GM23338 (cell line): ENCODE data around the gene SUSD1. TPM values are rescaled to one million over a fixed set of nuclear protein-coding genes. Genes with fewer than 3 reads are reported as not detected.

Source experiments
- ATAC-seq: fragments of 200-7000 bp; cut with Tn5 transposase; 3 replicates; pipeline ENCODE4 v1.9.1; 2020
- DNase-seq: peaks from one replicate; pipeline ENCODE4 v3.0.0-alpha.2; 2015; ENCODE audit warnings: low spot score
- H2AFZ ChIP-seq: fragments of 200-600 bp; sonication (generic); 2 replicates; pipeline ENCODE4 v1.8.0; 2016; ENCODE audit warnings: antibody characterized with exemption, mild to moderate bottlenecking, moderate library complexity
- H3F3A ChIP-seq: fragments of 200-600 bp; sonication (generic); replicated peaks from 2 replicates; pipeline ENCODE4 v1.8.0; 2017; ENCODE audit warnings: antibody characterized with exemption, mixed run types, low read depth
- H3K27ac ChIP-seq: fragments of 200-600 bp; sonication (generic); 2 replicates; pipeline ENCODE4 v1.6.1; 2016; ENCODE audit warnings: low read depth
- H3K27me3 ChIP-seq: fragments of 200-600 bp; sonication (generic); 2 replicates; pipeline ENCODE4 v1.8.0; 2016; ENCODE audit warnings: mild to moderate bottlenecking, mixed run types, moderate library complexity; ENCODE audit not compliant: insufficient read depth
- H3K36me3 ChIP-seq: fragments of 200-600 bp; sonication (generic); 2 replicates; pipeline ENCODE4 v1.8.0; 2016; ENCODE audit warnings: mild to moderate bottlenecking; ENCODE audit not compliant: insufficient read depth
- H3K4me1 ChIP-seq: fragments of 200-600 bp; sonication (generic); 2 replicates; pipeline ENCODE4 v1.8.0; 2016; ENCODE audit warnings: mild to moderate bottlenecking, moderate library complexity; ENCODE audit not compliant: insufficient read depth
- H3K4me2 ChIP-seq: fragments of 200-600 bp; sonication (generic); 2 replicates; pipeline ENCODE4 v1.7.1; 2017; ENCODE audit warnings: mixed run types
- H3K4me3 ChIP-seq: fragments of 200-600 bp; sonication (generic); 2 replicates; pipeline ENCODE4 v1.6.1; 2016; ENCODE audit warnings: mixed run types
- H3K79me2 ChIP-seq: fragments of 200-600 bp; sonication (generic); replicated peaks from 2 replicates; pipeline ENCODE4 v1.8.0; 2017; ENCODE audit warnings: mild to moderate bottlenecking; ENCODE audit not compliant: insufficient read depth
- H3K9me2 ChIP-seq: fragments of 200-600 bp; sonication (generic); 2 replicates; pipeline ENCODE4 v1.8.0; 2017; ENCODE audit not compliant: insufficient read depth
- H4K20me1 ChIP-seq: fragments of 200-600 bp; sonication (generic); replicated peaks from 2 replicates; pipeline ENCODE4 v1.8.0; 2017; ENCODE audit warnings: mild to moderate bottlenecking; ENCODE audit not compliant: insufficient read depth
- H3K27ac Mint-ChIP-seq: 2 replicates; pipeline ENCODE4 v1.8.0; 2020; ENCODE audit warnings: inconsistent platforms, mild to moderate bottlenecking, moderate library complexity, mixed read lengths
- H3K27me3 Mint-ChIP-seq: 3 replicates; pipeline ENCODE4 v1.8.0; 2022; ENCODE audit warnings: low read depth, mild to moderate bottlenecking, moderate library complexity, mixed read lengths, inconsistent platforms; ENCODE audit not compliant: insufficient read depth, poor library complexity
- H3K36me3 Mint-ChIP-seq: 3 replicates; pipeline ENCODE4 v1.8.0; 2021; ENCODE audit warnings: low read depth, mild to moderate bottlenecking, inconsistent platforms, moderate library complexity, mixed read lengths
- H3K4me1 Mint-ChIP-seq: 3 replicates; pipeline ENCODE4 v1.8.0; 2020; ENCODE audit warnings: mild to moderate bottlenecking, inconsistent platforms, mixed read lengths
- H3K4me3 Mint-ChIP-seq: 3 replicates; pipeline ENCODE4 v1.8.0; 2021; ENCODE audit warnings: moderate library complexity, mild to moderate bottlenecking, inconsistent platforms, mixed read lengths
- H3K9me3 Mint-ChIP-seq: 3 replicates; pipeline ENCODE4 v1.8.0; 2020; ENCODE audit warnings: moderate library complexity, mild to moderate bottlenecking, inconsistent platforms, mixed read lengths
- CREB1 ChIP-seq: fragments of 250-450 bp; sonication (Bioruptor Pico); IDR thresholded peaks from 2 replicates; pipeline ENCODE4 v1.5.0; 2020; ENCODE audit warnings: low read depth, mild to moderate bottlenecking, moderate library complexity
- CTCF ChIP-seq, 2 experiments: fragments of 200-600 bp in 1 of 2; sonication (generic) in 1 of 2; conservative IDR thresholded peaks; 2 replicates each; pipeline versions ENCODE4 v1.5.1 to v1.6.1; 2016 to 2017; ENCODE audit warnings: antibody characterized with exemption in 2 of 2, low read depth in 2 of 2, mild to moderate bottlenecking in 2 of 2, moderate library complexity in 1 of 2
- ETS1 ChIP-seq: IDR thresholded peaks from 2 replicates; pipeline ENCODE4 v1.6.1; 2016; ENCODE audit warnings: antibody characterized with exemption
- EZH2phosphoT487 ChIP-seq: fragments of 200-600 bp; sonication (generic); IDR thresholded peaks from one replicate; pipeline ENCODE4 v1.8.1; 2018; ENCODE audit warnings: antibody characterized with exemption; ENCODE audit not compliant: unreplicated experiment
- JUNB ChIP-seq: IDR thresholded peaks from one replicate; pipeline ENCODE4 v1.6.1; 2016; ENCODE audit warnings: antibody characterized with exemption; ENCODE audit not compliant: unreplicated experiment
- NANOG ChIP-seq: IDR thresholded peaks from 2 replicates; pipeline ENCODE4 v1.6.1; 2016; ENCODE audit warnings: antibody characterized with exemption, borderline replicate concordance
- POLR2AphosphoS5 ChIP-seq: IDR thresholded peaks from 2 replicates; pipeline ENCODE4 v1.6.1; 2016; ENCODE audit warnings: antibody characterized with exemption, low read depth
- ZNF331 ChIP-seq: fragments of 250-450 bp; sonication (Bioruptor Pico); IDR thresholded peaks from 2 replicates; pipeline ENCODE4 v1.5.0; 2020; ENCODE audit warnings: low read depth, mild to moderate bottlenecking, moderate library complexity
- ZNF462 ChIP-seq: fragments of 250-450 bp; sonication (Bioruptor Pico); IDR thresholded peaks from 2 replicates; pipeline ENCODE4 v1.5.0; 2020; ENCODE audit warnings: mild to moderate bottlenecking, moderate library complexity
- polyA plus RNA-seq: library from polyadenylated mRNA; unstranded; fragments of >200 nt; fragmentation: Nextera tagmentation; extraction: Ambion mirVana; gene quantifications from 2 replicates; pipeline ENCODE4 v1.2.1, GENCODE V29; 2016
- total RNA-seq: library from RNA; depleted of rRNA; stranded (reverse); fragments of >200 nt; shearing (Covaris generic); gene quantifications from 2 replicates; pipeline ENCODE4 v1.2.3, GENCODE V29; 2014

Gene SUSD1
- total and polyA plus RNA-seq, 2 experiments from 2014 or later: 1.2 to 6.4 TPM

GRCh38 chr9:112084907-112085306 is 90.2 kb downstream of the SUSD1 start (continued):
- TF ChIP-seq CTCF (conservative IDR thresholded peaks at IDR 0.05; ENCODE audit: low read depth in 2 of 2) (no peak), ETS1 (no peak), ZNF331 (CRISPR knock-in tag) (no peak), ZNF462 (CRISPR knock-in tag) (no peak), POLR2AphosphoS5 (no peak)

- Mint-ChIP-seq H3K36me3 (0 out of 3 replicates have a peak, but pooled peaks cover 3% of the 10 kb centered on the region), H3K27me3 (peaks cover 4% of the 10 kb centered on the region)
- TF ChIP-seq JUNB (no peak), ZNF331 (CRISPR knock-in tag) (no peak), CREB1 (CRISPR knock-in tag) (no peak), NANOG (no peak), ETS1 (no peak), EZH2phosphoT487 (no peak), CTCF (conservative IDR thresholded peaks at IDR 0.05; ENCODE audit: low read depth in 2 of 2) (no peak)
These were observed 90.8 kb downstream of the SUSD1 start for GRCh38 chr9:112084334-112084733.

More at GRCh38 chr9:112084334-112084733, 90.8 kb downstream of the SUSD1 start:
- Histone ChIP-seq H3K27me3 (no peaks in the 10 kb centered on the region), H3K9me2 (no peaks in the 10 kb centered on the region), H3F3A (no peaks in the 10 kb centered on the region), H3K27ac (no peak overlapping the region), H4K20me1 (no peaks in the 10 kb centered on the region; the same call in 1 of the 2 replicates), H3K36me3 (no peaks in the 10 kb centered on the region), H3K4me2 (no peak overlapping the region), H2AFZ (no peak overlapping the region), H3K4me3 (no peak overlapping the region), H3K4me1 (no peaks in the 10 kb centered on the region), H3K79me2 (no peaks in the 10 kb centered on the region)
- DNase-seq (no peak), ATAC-seq (no peak)
- peaks cover 3% of the 10 kb centered on the region; the same call in 2 of the 3 replicates for H3K9me3 Mint-ChIP-seq
- no peaks in the 10 kb centered on the region for H3K4me1 Mint-ChIP-seq
- no peak overlapping the region for H3K4me3 Mint-ChIP-seq
- H3K27ac Mint-ChIP-seq: no peak overlapping the region
